ENCODE measurements around the gene PRAMEF17.
"Not testable (repeated sequence)": the region's sequence is repeated elsewhere in the genome, so short reads cannot be mapped to it uniquely, and the experiment has no call there.

The PRAMEF17 gene, protein sequence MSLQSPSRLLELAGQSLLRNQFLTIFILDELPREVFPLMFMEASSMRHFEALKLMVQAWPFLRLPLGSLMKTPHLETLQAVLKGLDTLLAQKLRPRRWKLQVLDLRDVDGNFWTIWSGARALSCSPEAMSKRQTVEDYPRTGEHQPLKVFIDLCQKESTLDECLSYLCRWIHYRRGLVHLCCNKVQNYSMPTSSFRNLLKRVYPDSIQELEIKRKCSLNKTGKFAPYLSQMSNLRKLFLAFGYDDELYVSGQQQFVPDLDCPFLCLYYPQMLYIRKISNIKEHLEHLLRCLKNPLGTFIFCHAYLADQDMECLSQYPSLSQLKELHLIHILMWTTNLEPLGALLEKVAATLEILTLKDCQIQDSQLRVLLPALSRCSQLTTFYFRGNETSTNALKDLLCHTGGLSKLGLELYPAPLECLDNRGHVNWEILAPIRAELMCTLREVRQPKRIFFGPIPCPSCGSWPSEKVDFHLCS

DNA sequence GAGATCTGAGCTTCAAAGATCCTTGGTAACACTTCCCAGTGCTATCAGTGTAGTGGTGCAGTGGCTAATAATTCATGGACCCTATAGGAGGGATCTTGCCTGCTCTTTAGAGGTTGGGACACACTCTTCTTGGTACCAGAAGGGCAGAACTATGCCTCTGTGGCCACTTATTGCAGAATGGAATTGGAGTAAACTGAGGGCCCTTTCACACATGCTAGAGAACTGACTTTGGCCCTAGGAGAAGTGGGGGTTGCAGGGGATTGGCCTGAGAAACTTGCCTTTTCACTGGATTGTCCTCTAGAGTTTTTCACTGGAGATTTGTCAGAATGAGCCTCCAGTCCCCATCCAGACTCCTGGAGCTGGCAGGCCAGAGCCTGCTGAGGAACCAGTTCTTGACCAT is at the start of gene PRAMEF17:
PRAMEF17 (plus strand) TSS at position 301 of the 400 bp plus-strand sequence; CDS start at position 327, 26 bp downstream.
- DNase-seq (ENCODE audit: low read depth): not testable (repeated sequence)

DNA sequence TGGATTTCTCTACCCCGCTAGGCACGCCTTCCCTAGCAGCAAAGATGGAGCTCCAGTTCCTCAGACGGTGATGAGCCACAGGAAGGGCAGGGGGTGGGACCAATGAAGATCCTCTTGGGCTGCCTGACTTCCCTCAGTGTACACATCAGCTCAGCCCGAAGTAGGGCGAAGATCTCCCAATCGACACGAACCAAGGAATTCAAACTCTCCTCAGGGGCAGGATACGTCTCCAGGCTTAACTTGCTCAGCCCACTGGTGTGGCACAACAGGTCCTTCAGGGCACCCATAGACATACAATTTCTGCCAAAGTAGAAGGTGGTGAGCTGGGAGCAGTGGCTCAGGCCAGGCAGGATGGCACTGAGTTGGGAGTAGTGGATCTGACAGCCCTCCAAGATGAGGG is 46.9 kb upstream of the PRAMEF17 start:
- DNase-seq (ENCODE audit: low read depth): not testable (repeated sequence)

DNA sequence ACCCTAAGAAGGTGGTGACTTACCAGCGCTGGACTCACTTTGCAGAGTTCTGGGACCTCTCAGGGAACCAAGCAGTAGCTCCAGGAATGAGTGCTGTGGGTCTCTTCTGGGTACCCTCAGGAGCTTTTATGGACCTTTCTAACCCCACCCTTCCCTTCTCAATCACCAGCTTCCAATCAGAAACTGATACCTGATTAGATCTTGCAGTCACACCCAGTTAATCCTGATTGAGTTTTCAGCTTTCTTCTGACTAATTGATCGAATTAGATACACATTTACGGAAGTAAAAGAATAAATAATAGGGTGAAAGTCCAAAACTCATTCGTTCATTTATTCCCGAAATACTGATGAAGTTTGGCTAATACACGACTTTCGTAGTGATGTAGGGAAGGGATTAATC is 42.4 kb upstream of the PRAMEF17 start, which contains the start of gene PRAMEF14:
PRAMEF14 (minus strand) TSS at position 101 of the 400 bp plus-strand sequence. CDS start 1,820 bp downstream, outside the sequence.
- not testable (repeated sequence) for DNase-seq (ENCODE audit: low read depth)

DNA sequence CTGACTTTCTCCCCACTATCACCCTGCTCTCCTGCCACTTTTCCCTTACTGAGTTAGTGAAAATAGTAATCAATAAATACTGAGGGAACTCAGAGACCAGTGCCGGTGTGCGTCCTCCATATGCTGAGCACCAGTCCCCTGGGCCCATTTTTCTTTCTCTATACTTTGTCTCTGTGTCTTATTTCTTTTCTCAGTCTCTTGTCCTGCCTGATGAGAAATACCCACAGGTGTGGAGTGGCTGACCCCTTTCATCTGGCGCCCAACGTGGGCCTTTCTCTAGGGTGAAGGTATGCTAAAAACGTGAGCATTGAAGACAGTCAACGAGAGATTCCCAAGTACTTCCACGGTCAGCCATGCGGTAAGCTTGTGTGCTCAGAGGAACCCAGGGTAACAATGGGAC is 36.0 kb upstream of the PRAMEF17 start:
- DNase-seq (ENCODE audit: low read depth): not testable (repeated sequence)

DNA sequence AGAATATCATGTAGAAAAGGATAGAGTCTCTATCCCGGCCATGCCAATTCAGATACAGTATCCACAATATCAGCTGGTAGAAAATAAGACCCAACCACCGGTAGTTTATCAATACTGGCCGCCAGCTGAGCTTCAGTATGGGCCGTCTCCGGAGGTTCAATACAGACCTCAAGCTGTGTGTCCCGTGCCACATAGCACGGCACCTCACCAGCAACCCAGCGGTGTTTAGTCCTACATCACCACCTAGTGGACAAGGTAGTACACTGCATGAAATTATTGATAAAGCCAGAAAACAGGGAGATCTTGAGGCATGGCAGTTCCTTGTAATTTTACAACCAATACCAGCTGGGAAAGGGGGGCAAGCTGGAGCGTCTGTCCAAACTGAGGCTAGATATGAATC is 35.0 kb upstream of the PRAMEF17 start:
- DNase-seq (ENCODE audit: low read depth): not testable (repeated sequence)

DNA sequence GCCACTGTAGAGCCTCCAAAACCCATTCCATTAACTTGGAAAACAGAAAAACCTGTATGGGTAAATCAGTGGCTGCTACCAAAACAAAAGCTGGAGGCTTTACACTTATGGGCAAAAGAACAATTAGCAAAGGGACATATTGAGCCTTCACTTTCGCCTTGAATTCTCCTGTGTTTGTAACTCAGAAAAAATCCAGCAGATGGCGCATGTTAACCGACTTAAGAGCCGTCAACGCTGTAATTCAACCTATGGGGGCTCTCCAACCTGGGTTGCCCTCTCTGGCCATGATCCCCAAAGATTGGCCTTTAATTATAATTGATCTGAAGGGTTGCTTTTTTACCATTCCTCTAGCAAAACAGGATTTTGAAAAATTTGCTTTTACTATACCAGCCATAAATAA is 32.7 kb upstream of the PRAMEF17 start:
- DNase-seq (ENCODE audit: low read depth): peak; percentile 5

DNA sequence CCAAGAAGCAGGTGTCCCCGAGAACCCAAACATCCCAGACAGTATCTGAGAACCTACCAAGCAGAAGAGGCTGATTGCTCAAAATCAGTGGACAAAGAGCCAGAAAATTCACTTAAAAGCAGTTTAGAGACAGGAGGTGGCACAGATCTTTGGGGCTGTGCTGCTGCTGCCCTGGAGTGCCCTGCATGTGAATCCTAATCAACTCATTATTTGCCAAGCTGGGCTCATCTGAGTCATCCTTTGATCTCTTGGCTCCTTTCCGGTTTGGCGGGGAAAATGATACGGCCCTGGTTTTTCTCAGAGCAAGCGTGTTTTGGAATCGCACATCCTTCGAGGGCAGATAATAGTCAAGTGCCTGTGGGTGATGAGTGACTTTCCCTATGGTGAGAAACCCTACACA is 27.1 kb upstream of the PRAMEF17 start:
- DNase-seq (ENCODE audit: low read depth): not testable (repeated sequence)

DNA sequence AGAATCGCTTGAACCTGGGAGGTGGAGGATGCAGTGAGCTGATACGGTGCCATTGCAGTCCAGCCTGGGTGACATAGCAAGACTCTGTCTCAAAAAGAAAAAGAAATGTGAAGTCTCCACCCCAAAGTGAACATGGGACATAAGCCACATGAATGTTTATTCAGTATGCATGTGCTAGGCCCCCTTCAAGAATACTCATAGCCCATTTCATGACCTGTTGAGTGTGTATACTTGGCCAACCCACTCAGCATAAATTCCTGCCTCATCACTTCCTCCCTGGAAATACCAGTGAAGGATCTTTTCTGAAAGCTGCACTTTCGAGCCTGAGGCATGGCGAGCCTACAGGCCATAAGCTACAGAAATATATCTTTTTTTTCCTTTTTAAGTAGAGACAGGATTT is 24.5 kb upstream of the PRAMEF17 start:
- DNase-seq (ENCODE audit: low read depth): not testable (repeated sequence)

DNA sequence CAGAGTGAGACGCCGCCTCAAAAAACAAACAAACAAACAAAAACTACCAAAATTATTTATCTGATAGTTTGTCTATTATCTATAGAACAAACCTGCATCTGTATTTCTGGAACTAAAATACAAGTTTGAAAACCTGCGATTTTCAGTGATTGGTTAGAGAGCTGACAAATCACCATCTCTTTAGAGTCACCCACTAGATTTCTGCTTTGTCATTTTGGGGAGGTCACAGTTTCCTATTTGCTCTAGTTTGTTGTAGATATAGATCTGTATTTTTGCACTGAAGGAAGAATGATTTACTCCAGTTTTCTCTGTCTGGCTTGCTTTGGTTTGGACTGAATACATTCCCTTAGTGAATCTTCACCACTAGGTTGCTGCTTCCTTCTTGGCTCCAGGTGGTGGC is 22.9 kb upstream of the PRAMEF17 start:
- not testable (repeated sequence) for DNase-seq (ENCODE audit: low read depth)

DNA sequence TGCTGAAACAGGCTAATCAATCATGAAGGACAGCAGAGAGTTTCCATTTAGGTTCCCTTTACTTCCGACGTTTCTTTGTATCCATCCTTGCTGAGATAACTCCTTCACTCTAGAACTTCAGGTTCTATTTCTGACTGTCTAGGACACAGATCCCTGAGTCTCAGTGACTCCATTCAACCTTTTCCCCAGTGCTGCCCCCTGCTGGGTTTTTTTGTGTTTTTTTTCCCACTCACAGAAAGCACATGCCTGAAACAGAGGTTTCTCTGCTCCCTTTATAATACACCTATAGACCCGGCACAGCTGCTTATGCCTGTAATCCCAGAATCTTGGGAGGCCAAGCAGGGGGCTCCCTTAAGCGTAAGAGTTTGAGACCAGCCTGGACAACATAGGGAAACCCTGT is 20.9 kb upstream of the PRAMEF17 start:
- not testable (repeated sequence) for DNase-seq (ENCODE audit: low read depth)

DNA sequence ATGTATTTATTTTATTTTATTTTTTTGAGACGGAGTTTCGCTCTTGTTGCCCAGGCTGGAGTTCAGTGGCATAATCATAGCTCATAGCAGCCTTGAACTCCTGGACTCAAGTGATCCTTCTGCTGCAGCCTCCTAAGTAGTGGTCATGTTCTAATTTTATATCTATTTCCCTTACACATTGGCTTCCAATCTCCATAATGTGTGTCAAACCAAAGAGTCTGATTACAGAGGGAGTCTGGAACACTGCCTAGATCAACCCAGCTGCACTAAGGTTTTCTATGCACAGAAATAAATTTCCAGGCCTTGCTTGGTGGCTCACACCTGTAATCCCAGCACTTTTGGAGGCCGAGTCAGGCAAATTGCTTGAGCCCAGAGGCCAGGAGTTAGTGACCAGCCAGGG is 10.4 kb upstream of the PRAMEF17 start:
- not testable (repeated sequence) for DNase-seq (ENCODE audit: low read depth)

DNA sequence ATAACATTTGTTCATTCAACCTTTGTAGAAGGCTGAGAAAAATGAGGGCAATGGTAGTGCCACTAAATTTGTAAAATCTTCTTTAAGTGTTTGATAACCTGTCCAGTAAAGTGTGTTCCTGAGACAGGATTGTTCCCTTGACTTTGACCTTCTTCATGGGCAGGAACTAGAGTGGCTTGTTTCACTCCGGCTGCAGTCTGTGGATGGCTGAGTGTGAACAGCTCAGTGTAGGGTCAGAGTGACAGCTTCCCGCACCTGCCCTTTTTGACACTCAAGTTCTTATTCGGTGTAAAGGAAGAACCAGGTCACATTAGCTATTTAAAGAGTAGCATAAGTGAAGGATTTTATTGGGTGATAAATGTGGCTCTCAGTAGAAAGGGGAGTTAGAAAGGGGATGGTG is 9.1 kb upstream of the PRAMEF17 start:
- DNase-seq (ENCODE audit: low read depth): not testable (repeated sequence)

DNA sequence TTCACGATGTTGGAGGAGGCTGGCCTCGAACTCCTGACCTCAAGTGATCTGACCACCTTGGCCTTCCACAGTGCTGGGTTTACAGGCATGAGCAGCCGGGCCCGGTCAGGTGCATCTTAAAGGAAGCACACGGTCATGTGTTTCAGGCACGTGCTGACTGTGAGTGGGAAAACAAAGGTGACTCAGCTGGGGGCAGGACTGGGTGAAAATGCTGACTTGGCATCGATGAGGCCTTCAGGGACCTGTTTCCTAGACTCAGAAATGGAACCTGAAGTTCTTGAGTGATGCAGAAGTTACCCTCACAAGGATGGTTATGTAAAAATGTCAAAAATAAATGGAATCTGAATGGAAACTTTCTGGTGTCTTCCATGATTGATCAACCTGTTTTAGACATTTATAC is 3.6 kb downstream of the PRAMEF17 start:
- not testable (repeated sequence) for DNase-seq (ENCODE audit: low read depth)

DNA sequence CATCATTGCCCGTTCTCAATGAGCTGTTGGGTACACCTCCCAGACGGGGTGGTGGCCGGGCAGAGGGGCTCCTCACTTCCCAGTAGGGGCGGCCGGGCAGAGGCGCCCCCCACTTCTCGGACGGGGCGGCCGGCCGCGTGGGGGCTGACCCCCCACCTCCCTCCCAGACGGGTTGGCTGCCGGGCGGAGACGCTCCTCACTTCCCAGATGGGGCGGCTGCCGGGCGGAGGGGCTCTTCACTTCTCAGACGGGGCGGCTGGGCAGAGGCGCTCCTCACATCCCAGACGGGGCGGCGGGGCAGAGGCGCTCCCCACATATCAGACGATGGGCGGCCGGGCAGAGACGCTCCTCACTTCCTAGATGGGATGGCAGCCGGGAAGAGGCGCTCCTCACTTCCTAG is 5.3 kb downstream of the PRAMEF17 start:
- DNase-seq (ENCODE audit: low read depth): not testable (repeated sequence)

DNA sequence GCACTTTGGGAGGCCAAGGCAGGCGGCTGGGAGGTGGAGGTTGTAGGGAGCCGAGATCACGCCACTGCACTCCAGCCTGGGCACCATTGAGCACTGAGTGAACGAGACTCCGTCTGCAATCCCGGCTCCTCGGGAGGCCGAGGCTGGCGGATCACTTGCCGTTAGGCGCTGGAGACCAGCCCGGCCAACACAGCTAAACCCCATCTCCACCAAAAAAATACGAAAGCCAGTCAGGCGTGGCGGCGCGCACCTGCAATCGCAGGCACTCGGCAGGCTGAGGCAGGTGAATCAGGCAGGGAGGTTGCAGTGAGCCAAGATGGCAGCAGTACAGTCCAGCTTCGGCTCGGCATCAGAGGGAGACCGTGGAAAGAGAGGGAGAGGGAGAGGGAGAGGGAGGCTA is 5.9 kb downstream of the PRAMEF17 start:
- DNase-seq (ENCODE audit: low read depth): not testable (repeated sequence)

DNA sequence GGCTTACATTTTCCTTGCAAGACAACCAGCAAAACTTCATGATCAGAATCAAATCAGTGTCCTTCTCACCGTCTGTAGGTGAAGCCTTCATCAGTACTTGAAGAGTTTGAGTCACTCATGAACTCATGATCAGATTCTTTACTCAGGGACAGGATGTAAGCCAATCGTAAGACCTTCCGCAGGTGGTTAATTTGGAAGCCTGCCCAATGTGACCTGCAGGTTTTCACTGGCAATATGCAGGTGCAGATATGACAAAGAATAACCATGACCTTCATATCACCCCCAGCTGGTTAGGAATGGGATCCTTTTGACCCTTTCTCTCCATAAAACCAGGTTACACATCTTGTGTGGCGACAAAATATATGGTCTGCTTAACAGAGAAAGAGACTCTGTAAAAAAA is 18.4 kb downstream of the PRAMEF17 start:
- DNase-seq (ENCODE audit: low read depth): no peak

DNA sequence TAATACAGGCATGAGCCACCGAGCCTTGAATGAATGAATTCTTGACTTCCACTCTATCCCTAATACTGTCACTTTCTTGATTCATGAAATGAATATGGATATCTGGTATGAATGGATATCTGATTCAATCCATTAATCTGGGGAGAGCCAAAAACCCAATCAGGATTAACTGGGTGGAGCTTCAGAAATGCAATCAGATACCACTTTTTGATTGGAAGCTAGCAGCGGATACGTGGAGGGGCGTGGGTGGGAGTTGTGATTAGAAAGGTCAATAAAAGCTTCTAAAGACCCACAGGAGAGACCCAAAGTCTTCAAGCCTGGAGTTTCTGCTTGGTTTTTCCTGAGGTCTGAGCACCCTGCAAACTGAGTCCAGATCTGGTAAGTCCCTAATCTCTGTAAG is 20.7 kb downstream of the PRAMEF17 start, which contains the start of gene PRAMEF20:
PRAMEF20 (plus strand) TSS at position 301 of the 400 bp plus-strand sequence. CDS start 5,905 bp downstream, outside the sequence.
- DNase-seq (ENCODE audit: low read depth): not testable (repeated sequence)

DNA sequence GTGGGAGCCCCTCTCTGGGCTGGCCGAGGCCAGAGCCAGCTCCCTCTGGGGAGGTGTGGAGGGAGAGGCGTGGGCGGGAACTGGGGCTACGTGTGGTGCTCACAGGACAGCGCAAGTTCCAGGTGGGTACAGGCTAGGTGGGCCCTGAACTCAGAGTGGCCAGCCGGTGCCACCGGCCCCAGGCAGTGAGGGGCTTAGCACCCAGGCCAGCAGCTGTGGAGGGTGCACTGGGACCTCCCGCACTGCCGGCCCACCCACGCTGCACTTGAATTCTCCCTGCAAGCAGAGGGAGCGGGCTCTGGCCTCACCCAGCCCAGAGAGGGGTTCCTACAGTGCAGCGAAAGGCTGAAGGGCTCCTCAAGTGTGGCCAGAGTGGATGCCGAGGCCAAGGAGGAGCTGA is 41.1 kb downstream of the PRAMEF17 start:
- DNase-seq (ENCODE audit: low read depth): no peak

DNA sequence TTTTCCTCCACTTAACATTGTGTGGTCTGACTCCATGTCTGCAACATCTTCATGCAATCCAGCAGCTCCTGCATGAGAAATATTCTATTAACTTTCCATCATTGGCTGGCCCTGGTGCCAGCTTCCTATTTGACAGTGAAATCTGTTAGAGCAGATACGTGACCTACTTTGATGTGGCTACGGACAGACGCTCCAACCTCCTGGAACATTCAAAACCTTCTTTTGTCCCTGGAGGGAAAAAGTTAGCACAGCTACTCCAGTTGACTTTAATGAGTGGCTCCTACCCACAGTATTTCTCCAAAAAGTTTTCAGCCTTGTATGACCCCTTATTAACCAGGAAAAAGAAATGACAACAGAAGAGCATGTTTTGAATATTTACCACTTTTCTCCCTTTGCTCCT is 42.8 kb downstream of the PRAMEF17 start:
- DNase-seq (ENCODE audit: low read depth): no peak

DNA sequence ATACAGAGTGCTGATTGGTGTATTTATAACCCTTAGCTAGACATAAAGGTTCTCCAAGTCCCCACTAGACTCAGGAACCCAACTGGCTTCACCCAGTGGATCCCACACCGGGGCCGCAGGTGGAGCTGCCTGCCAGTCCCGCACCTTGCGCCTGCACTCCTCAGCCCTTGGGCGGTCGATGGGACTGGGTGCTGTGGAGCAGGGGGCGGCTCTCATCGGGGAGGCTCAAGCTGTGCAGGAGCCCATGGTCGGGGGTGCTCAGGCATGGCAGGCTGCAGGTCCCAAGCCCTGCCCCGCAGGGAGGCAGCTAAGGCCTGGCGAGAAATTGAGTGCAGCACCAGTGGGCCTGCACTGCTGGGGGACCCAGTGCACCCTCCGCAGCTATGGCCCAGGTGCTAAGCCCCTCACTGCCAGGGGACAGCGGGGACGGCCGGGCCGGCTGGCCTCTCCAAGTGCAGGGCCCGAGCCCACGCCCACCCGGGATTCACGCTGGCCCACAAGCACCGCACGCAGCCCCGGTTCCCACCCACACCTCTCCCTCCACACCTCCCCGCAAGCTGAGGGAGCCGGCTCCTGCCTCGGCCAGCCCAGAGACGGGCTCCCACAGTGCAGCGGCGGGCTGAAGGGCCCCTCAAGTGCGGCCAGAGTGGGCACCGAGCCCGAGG is 44.4 kb downstream of the PRAMEF17 start:
- not testable (repeated sequence) for DNase-seq (ENCODE audit: low read depth)

DNA sequence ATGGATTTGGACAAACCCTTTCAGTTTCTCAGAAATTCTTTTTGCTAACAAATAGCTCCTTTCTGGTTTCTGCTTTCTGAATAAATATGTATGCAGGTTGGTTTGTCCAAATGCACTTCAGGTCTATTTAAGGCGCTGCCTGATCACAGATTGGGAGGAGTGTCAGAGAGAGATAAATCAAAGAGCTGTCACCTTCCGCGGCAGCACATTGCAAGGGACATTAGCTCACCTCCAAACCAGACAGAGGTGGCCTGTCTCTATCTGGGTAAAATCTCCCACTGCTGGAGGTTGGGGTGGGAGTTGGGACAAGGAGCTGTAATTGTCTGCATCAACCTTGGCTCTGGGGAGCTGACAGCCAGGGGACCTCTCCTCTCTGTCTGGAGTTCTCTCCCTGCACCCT is 46.0 kb downstream of the PRAMEF17 start:
- DNase-seq (ENCODE audit: low read depth): no peak

DNA sequence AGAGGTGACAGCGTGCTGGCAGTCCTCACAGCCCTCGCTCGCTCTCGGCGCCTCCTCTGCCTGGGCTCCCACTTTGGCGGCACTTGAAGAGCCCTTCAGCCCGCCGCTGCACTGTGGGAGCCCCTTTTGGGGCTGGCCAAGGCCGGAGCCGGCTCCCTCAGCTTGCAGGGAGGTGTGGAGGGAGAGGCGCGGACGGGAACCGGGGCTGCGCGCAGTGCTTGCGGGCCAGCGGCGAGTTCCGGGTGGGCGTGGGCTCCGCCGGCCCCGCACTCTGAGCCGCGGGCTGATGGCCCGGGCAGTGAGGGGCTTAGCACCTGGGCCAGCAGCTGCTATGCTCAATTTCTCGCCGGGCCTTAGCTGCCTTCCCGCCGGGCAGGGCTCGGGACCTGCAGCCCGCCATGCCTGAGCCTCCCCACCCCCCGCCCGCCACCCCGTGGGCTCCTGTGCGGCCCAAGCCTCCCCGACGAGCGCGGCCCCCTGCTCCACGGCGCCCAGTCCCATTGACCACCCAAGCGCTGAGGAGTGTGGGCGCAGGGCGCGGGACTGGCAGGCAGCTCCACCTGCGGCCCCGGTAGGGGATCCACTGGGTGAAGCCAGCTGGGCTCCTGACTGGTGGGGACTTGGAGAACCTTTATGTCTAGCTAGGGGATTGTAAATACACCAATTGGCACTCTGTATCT is 49.8 kb downstream of the PRAMEF17 start:
- not testable (repeated sequence) for DNase-seq (ENCODE audit: low read depth)
